HL-60 (cell line): ENCODE data around the gene CCN2.

Experiments
- CTCF ChIP-seq: IDR thresholded peaks from one replicate; pipeline ENCODE4 v1.5.1; 2011; ENCODE audit warnings: low read length, control low read depth, inconsistent platforms; ENCODE audit not compliant: insufficient read depth
- POLR2AphosphoS5 ChIP-seq: IDR thresholded peaks from 2 replicates; pipeline ENCODE4 v1.6.1; 2012; ENCODE audit warnings: low read depth
- SPI1 ChIP-seq: IDR thresholded peaks from 2 replicates; pipeline ENCODE4 v1.6.1; 2012; ENCODE audit warnings: low read depth, mild to moderate bottlenecking, borderline replicate concordance
- TF ChIP-seq, protein P1 (sequence below): IDR thresholded peaks from 2 replicates; pipeline ENCODE4 v1.6.1; 2012; ENCODE audit warnings: low read depth; ENCODE audit not compliant: insufficient replicate concordance

- TF ChIP-seq CTCF (no peak), POLR2AphosphoS5 (no peak), SPI1 (no peak)
- TF ChIP-seq, protein P1, sequence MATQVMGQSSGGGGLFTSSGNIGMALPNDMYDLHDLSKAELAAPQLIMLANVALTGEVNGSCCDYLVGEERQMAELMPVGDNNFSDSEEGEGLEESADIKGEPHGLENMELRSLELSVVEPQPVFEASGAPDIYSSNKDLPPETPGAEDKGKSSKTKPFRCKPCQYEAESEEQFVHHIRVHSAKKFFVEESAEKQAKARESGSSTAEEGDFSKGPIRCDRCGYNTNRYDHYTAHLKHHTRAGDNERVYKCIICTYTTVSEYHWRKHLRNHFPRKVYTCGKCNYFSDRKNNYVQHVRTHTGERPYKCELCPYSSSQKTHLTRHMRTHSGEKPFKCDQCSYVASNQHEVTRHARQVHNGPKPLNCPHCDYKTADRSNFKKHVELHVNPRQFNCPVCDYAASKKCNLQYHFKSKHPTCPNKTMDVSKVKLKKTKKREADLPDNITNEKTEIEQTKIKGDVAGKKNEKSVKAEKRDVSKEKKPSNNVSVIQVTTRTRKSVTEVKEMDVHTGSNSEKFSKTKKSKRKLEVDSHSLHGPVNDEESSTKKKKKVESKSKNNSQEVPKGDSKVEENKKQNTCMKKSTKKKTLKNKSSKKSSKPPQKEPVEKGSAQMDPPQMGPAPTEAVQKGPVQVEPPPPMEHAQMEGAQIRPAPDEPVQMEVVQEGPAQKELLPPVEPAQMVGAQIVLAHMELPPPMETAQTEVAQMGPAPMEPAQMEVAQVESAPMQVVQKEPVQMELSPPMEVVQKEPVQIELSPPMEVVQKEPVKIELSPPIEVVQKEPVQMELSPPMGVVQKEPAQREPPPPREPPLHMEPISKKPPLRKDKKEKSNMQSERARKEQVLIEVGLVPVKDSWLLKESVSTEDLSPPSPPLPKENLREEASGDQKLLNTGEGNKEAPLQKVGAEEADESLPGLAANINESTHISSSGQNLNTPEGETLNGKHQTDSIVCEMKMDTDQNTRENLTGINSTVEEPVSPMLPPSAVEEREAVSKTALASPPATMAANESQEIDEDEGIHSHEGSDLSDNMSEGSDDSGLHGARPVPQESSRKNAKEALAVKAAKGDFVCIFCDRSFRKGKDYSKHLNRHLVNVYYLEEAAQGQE: no peak
Observed at GRCh38 chr6:131981624-131981978, 30.4 kb upstream of the CCN2 start.
